Coronary artery (tissue), 2 donors: Measurements from ENCODE around the gene SLC51B.
A peak's percentile ranks its signal among the peaks of the same experiment; 100 is the strongest.
"Not testable (repeated sequence)": the region's sequence is repeated elsewhere in the genome, so short reads cannot be mapped to it uniquely, and the experiment has no call there.

Experiments used
- DNase-seq: peaks from one replicate; pipeline ENCODE4 v3.0.0-alpha.2; 2017; ENCODE audit warnings: low spot score
- H3K27ac ChIP-seq, 2 donors: fragments of 200-600 bp; sonication (generic); one replicate each; pipeline ENCODE4 v1.5.1; 2016 to 2019
- H3K4me3 ChIP-seq: fragments of 200-600 bp; sonication (generic); 2 replicates; pipeline ENCODE4 v1.5.1; 2016; ENCODE audit warnings: mild to moderate bottlenecking, moderate library complexity
- CTCF ChIP-seq: fragments of 200-600 bp; sonication (generic); IDR thresholded peaks from one replicate; pipeline ENCODE4 v1.5.1; 2019; ENCODE audit warnings: antibody characterized with exemption

Gene SLC51B

DNA sequence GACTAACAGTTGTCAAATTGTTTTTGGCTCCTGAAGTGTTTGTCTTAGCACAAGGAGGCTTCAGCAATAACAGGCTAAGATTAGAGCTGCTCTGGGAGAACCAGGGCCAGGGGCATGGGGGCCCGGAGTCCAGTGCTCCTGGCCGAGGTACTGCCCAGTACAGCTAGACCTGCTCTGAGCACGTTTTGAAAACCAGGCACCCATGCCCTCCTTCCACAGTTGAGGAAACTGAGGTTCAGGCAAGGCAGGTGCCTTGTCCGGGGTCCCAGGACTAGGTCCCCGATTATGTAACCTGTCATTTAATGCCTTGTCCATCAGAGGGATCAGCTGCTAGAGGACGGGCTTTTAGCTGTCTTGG, 50.5 kb downstream of the SLC51B start:
- H3K27ac ChIP-seq: peak overlapping the region in 1 of 2 donors; percentile 16

GRCh38 chr15:65096481-65097385, 51.5 kb downstream of the SLC51B start:
- TF ChIP-seq CTCF: no peak
- no peak overlapping the region for H3K27ac ChIP-seq
- no peak for DNase-seq

More for the DNA sequence above, 50.5 kb downstream of the SLC51B start:
- no peak overlapping the region for H3K4me3 ChIP-seq
- TF ChIP-seq CTCF: no peak
- peak; percentile 38 for DNase-seq

DNA sequence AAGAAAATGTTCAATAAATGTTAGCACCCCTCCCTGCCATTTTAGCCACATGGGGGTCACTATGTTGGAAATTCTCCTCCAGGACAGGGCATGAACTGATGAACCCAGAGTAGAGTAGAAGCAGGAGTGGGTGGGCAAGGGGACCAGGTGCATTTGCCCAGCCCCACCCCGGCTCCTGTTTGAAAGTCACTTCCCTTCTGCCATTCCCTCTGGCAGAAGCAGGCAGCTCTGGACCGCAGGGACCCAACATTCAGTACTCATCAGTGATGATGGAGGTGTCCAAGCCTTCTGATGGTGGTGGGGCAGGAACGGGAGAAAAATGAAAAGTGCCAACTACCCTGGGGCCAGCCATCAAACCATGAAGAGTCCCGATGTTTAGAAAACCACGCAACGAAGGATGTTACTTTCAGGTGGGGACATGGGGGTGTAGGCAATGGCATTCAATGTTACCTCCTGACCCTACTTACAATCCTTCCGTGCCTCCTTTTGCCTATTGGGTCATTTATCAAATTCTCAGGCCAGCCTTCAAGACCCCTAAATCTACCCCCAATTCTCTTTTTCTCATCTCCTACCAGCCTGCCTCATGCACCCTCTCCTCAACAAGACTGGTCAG, 52.6 kb downstream of the SLC51B start:
- no peak overlapping the region for H3K27ac ChIP-seq
- no peak overlapping the region for H3K4me3 ChIP-seq
- no peak for DNase-seq
- no peak for TF ChIP-seq CTCF

More at GRCh38 chr15:65096481-65097385, 51.5 kb downstream of the SLC51B start:
- no peak overlapping the region for H3K4me3 ChIP-seq

DNA sequence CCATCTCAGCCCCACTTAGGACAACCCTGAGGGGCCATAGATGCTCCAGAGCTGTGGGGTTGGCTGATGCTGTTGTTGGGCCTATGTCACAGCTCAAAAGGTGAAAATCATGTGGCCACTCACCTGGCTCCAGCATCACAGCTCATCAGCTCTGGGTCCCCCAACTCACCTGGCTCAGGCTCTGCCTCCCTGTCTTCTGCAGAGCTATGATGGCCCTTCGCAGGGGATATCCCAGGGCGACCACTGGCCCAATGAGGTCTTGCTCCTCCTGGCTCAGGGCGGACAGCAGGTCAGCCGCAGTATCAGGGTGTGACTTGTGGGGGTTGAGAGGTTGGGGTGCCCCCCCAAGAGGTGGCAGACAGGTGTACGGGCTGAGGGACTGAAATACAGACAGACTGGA, 54.1 kb downstream of the SLC51B start:
- no peak overlapping the region for H3K27ac ChIP-seq
- DNase-seq: no peak
- no peak for TF ChIP-seq CTCF

DNA sequence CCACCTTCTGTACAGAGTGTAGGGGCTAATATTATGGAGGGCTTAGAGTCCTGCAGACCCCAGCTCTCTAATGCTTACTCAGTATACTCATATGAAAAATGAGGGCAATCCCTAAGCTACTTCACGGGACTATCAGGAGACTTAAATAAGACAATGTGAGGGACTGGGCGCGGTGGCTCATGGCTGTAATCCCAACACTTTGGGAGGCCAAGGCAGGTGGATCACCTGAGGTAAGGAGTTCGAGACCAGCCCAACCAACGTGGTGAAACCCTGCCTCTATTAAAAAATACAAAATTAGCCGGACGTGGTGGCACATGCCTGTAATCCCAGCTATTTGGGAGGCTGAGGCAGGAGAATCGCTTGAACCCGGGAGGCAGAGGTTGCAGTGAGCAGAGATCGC, 54.6 kb downstream of the SLC51B start:
- DNase-seq, H3K27ac ChIP-seq, H3K4me3 ChIP-seq: not testable (repeated sequence)

More for the DNA sequence above, 54.1 kb downstream of the SLC51B start:
- no peak overlapping the region for H3K4me3 ChIP-seq

- H3K27ac ChIP-seq: no peak overlapping the region
- no peak for DNase-seq
- TF ChIP-seq CTCF: no peak
- H3K4me3 ChIP-seq: no peak overlapping the region
Observed at GRCh38 chr15:65100442-65100841, 55.3 kb downstream of the SLC51B start.

GRCh38 chr15:65101411-65101890, 56.3 kb downstream of the SLC51B start:
- DNase-seq: no peak
- TF ChIP-seq CTCF: peak; percentile 59
- Histone ChIP-seq H3K27ac (no peak overlapping the region), H3K4me3 (no peak overlapping the region)
